HG03108 (cell line): Measurements from ENCODE around the gene PIK3CD.

Experiments used
- ATAC-seq: cut with Tn5 transposase; IDR thresholded peaks from one replicate; pipeline ENCODE4 v1.9.1; 2021; ENCODE audit warnings: moderate library complexity; ENCODE audit not compliant: unreplicated experiment

The PIK3CD gene

GRCh38 chr1:9651565-9652378 is at the start of gene PIK3CD:
Gene PIK3CD (plus strand): TSS chr1:9651731. CDS start chr1:9710456, 58,725 bp downstream.
- ATAC-seq: no peak

GRCh38 chr1:9601942-9602793 is 49.4 kb upstream of the PIK3CD start:
- ATAC-seq: no peak

- no peak for ATAC-seq
Observed at GRCh38 chr1:9602794-9603167, 48.8 kb upstream of the PIK3CD start.

GRCh38 chr1:9603307-9603706 is 48.2 kb upstream of the PIK3CD start:
- no peak for ATAC-seq

GRCh38 chr1:9603766-9604753 is 47.5 kb upstream of the PIK3CD start:
- no peak for ATAC-seq

GRCh38 chr1:9604836-9605235 is 46.7 kb upstream of the PIK3CD start:
- ATAC-seq: no peak

GRCh38 chr1:9605946-9606455 is 45.5 kb upstream of the PIK3CD start:
- ATAC-seq: no peak

GRCh38 chr1:9606458-9606857 is 45.1 kb upstream of the PIK3CD start:
- no peak for ATAC-seq

- ATAC-seq: no peak
Observed at GRCh38 chr1:9606948-9607347, 44.6 kb upstream of the PIK3CD start.

GRCh38 chr1:9607352-9607751 is 44.2 kb upstream of the PIK3CD start:
- no peak for ATAC-seq

GRCh38 chr1:9609998-9610397 is 41.5 kb upstream of the PIK3CD start:
- no peak for ATAC-seq

GRCh38 chr1:9610548-9610947 is 41.0 kb upstream of the PIK3CD start:
- ATAC-seq: no peak

GRCh38 chr1:9611716-9612115 is 39.8 kb upstream of the PIK3CD start:
- ATAC-seq: no peak

GRCh38 chr1:9612162-9612845 is 39.2 kb upstream of the PIK3CD start:
- ATAC-seq: no peak

GRCh38 chr1:9612871-9613624 is 38.5 kb upstream of the PIK3CD start:
- no peak for ATAC-seq

GRCh38 chr1:9613625-9614299 is 37.8 kb upstream of the PIK3CD start:
- no peak for ATAC-seq

- ATAC-seq: no peak
Observed at GRCh38 chr1:9615316-9616063, 36.0 kb upstream of the PIK3CD start.
